KBM-7 (cell line): Measurements from ENCODE around the gene UCK1.

Experiments
- DNase-seq: peaks from one replicate; pipeline ENCODE4 v3.0.0-alpha.2; 2015
- in situ Hi-C: fragments of 300-500 bp; cut with MboI; formaldehyde crosslinking; loops from 2 replicates; pipeline ENCODE4 v1.14.3; 2020; ENCODE audit warnings: low sequenced_read_pairs, low pct_unique_long_range_greater_than_20kb, mixed read lengths

Gene UCK1

DNA sequence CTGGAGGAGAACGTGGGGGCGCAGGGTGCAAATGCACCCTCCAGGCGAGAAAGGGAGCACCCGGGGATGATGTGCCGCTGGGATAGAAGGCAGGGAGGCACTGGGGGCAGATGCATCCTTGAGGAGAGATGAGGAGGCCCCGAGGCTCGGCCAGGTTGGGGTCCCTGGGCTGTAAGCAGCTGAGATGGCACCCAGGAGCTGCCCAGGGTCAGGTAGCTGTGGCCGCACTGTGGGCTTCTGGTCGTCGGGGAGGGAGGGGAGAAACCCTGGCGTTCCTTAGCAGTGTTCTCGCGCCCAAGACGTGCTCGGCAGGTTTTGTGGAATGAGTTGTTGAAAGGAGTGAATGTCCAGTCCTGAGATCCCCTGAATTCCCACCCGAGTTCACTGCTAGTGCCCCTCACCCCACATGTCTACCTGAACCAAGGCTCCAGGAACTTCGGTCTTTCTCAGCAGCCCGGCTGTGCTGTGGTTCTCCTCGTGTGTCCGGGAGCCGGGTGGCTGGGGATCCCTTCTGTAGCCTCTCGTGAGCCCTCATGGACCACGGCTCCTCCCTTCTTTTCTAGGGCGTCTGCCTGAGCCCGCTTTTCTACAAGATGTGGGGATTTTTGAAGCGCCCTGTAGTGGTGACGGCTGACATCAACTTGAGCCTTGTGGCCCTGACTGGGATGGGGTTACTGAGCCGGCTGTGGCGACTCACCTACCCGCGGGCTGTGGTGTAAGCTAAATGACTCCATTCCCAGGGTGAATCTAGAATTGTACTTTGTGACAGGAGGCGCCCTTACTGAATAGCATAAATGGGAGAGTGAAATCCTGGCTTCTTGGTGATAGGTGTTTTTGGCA lies 27.2 kb downstream of the UCK1 start:
- in situ Hi-C loops, result no loop called here
- peak; percentile 53 for DNase-seq

DNA sequence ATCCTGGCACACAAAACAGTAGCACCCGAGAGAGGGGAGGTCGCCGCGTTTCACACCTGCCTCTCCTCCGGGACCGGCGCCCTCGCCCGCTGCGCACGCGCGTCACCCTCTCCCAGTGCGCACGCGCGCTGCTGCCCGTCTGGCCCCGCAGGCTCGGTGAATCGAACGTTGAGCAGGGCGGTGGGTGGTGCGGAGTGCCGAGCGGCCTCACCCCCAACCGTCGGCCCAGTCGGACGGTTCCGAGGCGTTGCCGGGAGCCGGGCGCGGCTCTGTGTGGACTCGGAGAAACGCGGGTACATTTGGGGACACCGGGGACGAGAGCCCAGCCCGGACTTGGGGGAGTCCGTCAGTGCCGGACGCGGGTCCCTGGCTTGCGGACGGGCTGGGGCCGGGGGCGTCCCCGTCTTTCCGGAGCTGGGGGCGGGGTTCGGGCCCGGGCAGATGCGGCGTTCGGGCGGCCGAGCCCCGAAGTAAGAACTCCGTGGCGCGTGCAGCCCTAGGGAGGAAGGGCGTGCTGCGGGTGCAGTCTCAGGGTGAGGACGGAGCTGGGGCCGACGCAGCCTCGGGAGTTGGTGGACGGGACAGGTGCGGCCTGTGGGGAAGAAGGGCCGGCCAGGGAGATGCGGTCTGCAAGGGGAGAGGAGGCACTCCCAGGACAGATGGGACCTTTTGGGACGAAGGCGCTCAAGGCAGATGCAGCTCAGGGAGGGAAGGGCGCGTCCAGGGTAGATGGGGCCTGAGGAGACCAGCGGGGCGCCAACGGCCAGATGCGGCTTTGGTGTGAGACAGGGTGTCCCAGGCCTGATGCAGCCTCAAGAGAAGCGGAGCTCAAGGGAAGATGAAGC lies 28.1 kb downstream of the UCK1 start, which contains the start of gene POMT1:
POMT1 (plus strand) TSS at position 138 of the 845 bp plus-strand sequence. CDS start 1,301 bp downstream, outside the sequence.
- in situ Hi-C loops, result no loop called here
- peak; percentile 78 for DNase-seq

- DNase-seq, result peak; percentile 32
- in situ Hi-C loops, result no loop called here
Measured at GRCh38 chr9:131500939-131501541, 30.0 kb downstream of the UCK1 start.

DNA sequence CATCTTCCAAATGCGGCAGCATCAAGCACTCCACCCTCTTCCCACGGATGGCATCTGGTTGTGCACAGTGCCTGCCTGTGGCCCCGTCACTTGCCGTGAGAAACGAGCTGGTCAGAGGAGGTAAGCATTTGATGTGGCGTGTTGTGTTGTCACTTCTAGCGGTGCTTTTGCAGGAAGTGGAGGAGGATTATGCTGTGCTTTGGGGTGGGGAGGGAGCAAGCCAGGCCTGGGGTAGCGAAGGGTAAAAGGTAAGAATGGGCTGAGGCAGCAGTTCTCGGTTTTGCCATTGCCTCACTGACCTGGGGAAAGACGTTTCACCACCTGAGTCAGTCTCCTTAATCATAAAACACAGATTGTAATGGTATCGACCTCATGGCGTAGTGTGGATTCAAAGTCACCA lies 30.7 kb downstream of the UCK1 start:
- no peak for DNase-seq
- in situ Hi-C loops, result no loop called here

DNA sequence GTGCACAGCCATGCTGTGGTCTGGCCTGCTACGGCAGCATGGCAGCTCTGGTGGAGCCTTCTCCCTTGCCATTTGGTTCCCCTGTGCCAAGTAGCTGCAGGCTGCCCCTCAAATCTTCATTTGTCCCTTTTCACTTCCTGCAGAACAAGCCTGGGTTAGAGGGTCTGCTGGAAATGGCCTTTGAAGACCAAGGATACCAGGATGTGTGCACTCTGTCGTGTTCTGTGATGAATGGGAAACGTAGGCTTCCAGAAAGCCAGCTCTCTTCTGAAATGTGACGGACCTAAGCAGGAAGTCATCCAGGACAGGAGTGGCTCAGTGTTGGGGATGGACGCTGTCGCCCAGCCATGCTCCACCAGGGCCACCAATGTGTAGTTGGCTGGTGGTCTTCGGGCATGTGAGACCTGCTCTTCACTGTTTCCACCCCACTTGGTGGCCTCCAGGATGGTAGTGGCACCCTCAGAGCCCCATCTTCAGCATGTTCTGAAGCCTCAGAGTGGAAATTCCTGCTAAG lies 31.8 kb downstream of the UCK1 start:
- in situ Hi-C loops, result no loop called here
- no peak for DNase-seq

DNA sequence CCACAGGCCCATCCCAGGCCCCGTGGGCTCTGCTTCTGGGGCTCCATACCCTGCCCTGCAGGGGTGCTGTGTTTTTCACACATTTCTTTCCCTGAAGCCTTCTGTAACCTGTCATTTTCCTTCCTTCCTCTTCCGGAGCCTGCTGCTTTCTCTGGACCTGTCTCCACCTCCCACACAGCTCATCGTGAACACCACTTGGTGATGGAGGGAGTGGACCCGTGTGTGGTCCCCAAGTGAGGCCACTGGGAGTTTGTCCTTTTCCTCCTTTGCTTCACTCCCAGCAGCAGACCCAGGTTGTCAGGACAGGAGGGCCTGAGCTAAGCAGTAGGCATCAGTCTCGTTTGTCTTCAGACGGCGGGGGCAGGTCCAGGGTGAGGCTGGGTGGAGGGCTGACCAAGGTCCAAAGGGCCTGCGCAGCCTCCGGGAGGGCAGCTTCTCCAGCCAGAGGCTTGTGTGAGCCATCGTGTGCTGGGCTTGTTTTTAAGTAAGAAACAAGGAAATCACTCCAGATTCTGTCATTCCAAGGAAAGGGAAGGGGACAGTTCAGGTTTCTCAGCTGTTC lies 34.1 kb downstream of the UCK1 start:
- DNase-seq, result no peak
- in situ Hi-C loops, result no loop called here

GRCh38 chr9:131495785-131496184 lies 35.3 kb downstream of the UCK1 start:
- in situ Hi-C loops, result no loop called here

DNA sequence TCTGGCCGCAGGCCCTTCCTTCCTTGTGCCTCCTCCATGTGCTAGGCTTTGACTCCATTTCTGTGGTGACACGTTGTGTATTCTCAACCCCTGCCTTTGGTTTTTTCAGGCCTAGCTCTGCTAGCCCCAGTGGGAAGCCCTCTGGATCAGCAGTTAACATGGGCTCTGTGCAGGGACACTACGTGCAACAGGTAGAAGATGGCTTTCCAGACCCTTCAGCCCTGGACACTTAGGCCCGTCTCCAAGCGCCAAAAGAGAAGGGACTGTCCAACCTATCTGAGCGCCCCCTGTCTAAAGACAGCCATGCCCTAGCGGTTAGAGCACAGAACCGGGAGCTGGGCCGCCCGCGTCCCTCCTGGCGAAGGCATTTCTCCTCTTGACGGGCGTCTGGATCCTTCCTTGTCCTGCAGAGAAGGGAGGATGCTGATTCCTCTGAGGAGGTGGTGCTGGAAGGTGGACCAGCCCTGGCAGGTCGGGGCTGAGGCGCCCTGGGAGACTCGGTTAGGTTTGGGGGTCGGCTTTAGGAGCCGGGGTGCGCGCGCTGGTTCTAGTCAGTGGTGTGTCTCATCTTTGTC lies 36.7 kb downstream of the UCK1 start:
- in situ Hi-C loops, result no loop called here
- DNase-seq, result no peak

More at GRCh38 chr9:131495785-131496184, 35.3 kb downstream of the UCK1 start:
- DNase-seq, result no peak

DNA sequence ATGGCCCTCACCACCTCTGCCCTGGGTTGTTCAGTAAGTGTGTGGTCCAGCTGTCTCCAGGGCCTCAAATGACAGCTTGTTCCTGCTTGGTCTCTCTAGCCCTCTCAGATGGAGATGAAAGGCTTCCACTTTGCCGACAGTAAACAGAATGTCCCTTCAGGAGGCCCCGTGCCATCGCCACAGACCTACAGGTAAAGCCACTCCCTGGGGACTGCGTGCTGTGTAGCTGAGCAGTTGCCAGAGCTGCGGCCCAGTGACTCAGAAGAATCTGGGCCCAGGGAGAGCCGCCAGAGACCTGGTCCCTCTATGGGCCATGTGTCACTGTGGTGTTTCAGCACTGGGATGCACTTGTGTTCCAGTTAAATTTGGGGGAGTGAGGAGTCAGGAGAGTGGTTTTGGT lies 39.0 kb downstream of the UCK1 start:
- in situ Hi-C loops, result no loop called here
- DNase-seq, result no peak

- no peak for DNase-seq
- in situ Hi-C loops, result no loop called here
Measured at GRCh38 chr9:131491001-131491710, 39.9 kb downstream of the UCK1 start.

DNA sequence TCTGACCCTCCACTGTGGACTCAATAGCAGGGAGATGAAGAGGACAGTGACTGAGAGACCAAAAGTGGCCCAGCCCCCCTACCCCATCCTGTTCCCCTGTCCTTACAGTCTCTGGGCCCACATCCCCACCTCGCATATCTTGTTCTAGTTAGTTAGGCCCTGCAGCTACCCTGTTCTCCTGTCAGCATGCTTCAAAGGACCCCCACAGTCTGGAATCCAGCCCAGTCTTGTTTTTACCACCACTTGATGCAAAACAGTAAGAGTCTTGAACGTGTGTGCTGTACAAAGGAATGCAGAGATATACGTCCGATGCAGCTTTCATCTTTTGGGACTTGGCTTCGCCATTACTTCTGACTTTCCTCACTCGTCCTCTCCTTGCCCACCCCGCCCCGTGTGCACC lies 40.5 kb downstream of the UCK1 start:
- in situ Hi-C loops, result no loop called here
- DNase-seq, result no peak

GRCh38 chr9:131487621-131488031 lies 43.4 kb downstream of the UCK1 start:
- no peak for DNase-seq
- in situ Hi-C loops, result no loop called here

DNA sequence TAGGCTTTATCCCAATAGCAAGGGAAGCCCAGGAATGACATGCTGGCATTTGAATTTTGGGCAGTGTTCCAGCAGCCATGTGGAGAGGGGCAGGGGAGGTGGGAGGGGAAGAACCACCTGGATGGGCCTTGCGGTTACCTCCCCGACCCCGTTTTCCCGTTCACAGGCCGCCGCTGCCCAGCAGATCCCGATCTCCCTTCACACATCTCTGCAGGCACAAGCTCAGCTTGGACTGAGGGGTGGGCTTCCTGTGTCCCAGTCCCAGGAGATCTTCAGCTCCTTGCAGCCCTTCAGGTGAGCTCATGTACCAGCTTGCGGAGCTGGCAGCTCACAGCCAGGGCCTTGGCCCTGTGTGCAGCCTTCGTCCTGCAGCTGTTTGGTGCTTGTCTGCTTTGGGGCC lies 44.1 kb downstream of the UCK1 start:
- in situ Hi-C loops, result no loop called here
- no peak for DNase-seq

- in situ Hi-C loops, result no loop called here
- DNase-seq, result no peak
Measured at GRCh38 chr9:131485728-131486422, 45.2 kb downstream of the UCK1 start.

DNA sequence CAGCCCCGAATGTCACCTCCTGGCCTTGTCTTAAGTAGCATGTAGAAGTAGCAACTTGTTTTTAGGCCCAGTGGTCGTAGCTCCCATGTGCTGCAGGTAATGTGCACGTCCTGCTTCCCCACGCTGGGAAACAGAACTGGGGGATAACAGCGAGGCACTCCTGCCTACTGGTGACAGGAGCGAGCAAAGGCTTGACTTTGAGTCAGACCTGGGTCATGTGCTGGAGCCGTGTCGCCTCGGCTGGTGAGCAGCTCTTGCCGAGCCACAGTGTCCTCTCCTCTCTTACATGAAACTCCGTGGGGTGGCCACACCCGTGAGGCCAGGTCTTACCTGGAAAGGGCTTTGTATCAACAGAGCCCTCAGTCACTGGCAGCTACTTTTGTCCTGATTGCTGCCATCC lies 45.9 kb downstream of the UCK1 start:
- no peak for DNase-seq
- in situ Hi-C loops, result no loop called here

DNA sequence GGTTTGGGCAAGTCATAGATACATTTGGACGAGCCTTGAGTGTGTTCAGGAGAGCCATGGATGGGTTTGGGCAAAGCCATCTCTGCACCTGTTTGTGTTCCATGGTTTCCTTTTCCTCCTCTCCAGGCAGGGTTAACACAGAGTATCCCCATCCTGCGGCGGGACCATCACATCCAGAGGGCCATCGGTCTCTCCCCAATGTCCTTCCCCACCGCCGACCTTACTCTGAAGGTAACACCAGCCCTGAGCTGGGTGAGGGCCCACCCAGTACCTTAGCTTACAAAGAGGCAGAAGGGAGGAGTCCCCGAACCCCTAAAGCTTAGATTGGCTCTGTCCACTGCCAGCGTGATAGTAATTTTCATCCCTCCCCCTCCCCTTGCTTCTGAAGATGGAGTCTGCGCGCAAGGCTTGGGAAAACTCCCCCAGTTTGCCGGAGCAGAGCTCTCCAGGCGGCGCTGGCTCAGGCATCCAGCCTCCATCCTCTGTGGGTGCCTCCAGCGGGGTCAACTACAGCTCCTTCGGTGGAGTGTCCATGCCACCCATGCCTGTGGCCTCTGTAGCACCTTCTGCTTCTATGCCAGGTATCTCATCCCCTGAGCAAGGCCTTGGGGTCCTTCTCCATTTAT lies 46.4 kb downstream of the UCK1 start:
- in situ Hi-C loops, result no loop called here
- no peak for DNase-seq

DNA sequence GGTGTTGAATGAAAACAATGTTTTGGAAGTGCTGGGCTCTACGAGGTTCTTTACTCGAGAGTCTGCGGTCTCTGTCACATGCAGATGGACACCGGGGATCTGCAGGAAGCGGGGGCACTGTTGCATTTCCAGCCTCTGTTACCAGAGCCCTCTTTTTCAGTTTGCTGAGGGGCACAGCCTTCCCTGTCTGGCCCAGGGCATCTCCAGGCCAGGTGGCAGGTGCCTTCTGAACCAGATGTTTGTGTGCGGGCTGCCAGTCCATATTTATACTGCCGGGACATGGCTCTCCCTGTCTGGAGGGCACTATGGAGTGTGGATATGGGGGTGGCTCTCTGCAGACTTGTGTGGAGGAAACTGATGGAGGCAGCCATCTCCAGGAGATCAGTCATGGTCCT lies 47.0 kb downstream of the UCK1 start:
- no peak for DNase-seq
- in situ Hi-C loops, result no loop called here
